SU-DHL-6 (cell line): ENCODE results near the gene APOM.

ENCODE experiments used
- H2AFZ ChIP-seq: fragments of 200-600 bp; sonication (generic); 2 replicates; pipeline ENCODE4 v1.6.1; 2014; ENCODE audit warnings: low read depth, mild to moderate bottlenecking, moderate library complexity, mixed read lengths, antibody characterized with exemption, low read length; ENCODE audit not compliant: severe bottlenecking
- H3F3A ChIP-seq: fragments of 200-600 bp; shearing (Covaris generic); 2 replicates; pipeline ENCODE4 v1.6.0; 2016; ENCODE audit warnings: antibody characterized with exemption, mild to moderate bottlenecking; ENCODE audit not compliant: insufficient read depth
- H3K27ac ChIP-seq: fragments of 200-600 bp; sonication (generic); 2 replicates; pipeline ENCODE4 v1.5.1; 2016; ENCODE audit warnings: low read depth, mild to moderate bottlenecking, low read length, moderate library complexity, mixed read lengths
- H3K27me3 ChIP-seq: fragments of 200-600 bp; sonication (generic), shearing (Covaris generic); 2 replicates; pipeline ENCODE4 v1.6.0; 2014; ENCODE audit warnings: mild to moderate bottlenecking, low read length
- H3K36me3 ChIP-seq: fragments of 200-600 bp; sonication (generic); 2 replicates; pipeline ENCODE4 v1.6.1; 2014; ENCODE audit warnings: mild to moderate bottlenecking, low read length, mixed read lengths
- H3K4me2 ChIP-seq: fragments of 300-600, 200-600 bp; shearing (Covaris generic), sonication (generic); 2 replicates; pipeline ENCODE4 v1.6.0; 2014; ENCODE audit warnings: low read length, low read depth, mild to moderate bottlenecking; ENCODE audit not compliant: poor library complexity, severe bottlenecking
- H3K4me3 ChIP-seq: fragments of 200-600 bp; sonication (generic); 2 replicates; pipeline ENCODE4 v1.5.1; 2014; ENCODE audit warnings: antibody characterized with exemption, low read length, mild to moderate bottlenecking, mixed read lengths; ENCODE audit not compliant: insufficient read depth, poor library complexity, severe bottlenecking
- H3K79me2 ChIP-seq: fragments of 200-600 bp; sonication (generic); 2 replicates; pipeline ENCODE4 v1.6.1; 2014; ENCODE audit warnings: mild to moderate bottlenecking, low read length, moderate library complexity; ENCODE audit not compliant: insufficient read depth
- H3K9ac ChIP-seq: fragments of 200-600 bp; sonication (generic); 2 replicates; pipeline ENCODE4 v1.7.0; 2014; ENCODE audit warnings: mild to moderate bottlenecking, low read length
- H3K9me2 ChIP-seq: fragments of 200-600 bp; sonication (generic); replicated peaks from 2 replicates; pipeline ENCODE4 v1.6.1; 2014; ENCODE audit warnings: low read length; ENCODE audit not compliant: insufficient read depth
- H3K9me3 ChIP-seq: fragments of 200-600 bp; sonication (generic); 2 replicates; pipeline ENCODE4 v1.6.1; 2014; ENCODE audit warnings: low read length, mixed read lengths; ENCODE audit not compliant: insufficient read depth
- H4K20me1 ChIP-seq: fragments of 200-600 bp; sonication (generic); 2 replicates; pipeline ENCODE4 v1.6.1; 2014; ENCODE audit warnings: low read depth, mild to moderate bottlenecking, antibody characterized with exemption, low read length, moderate library complexity, mixed read lengths
- EZH2phosphoT487 ChIP-seq: fragments of 200-600 bp; sonication (generic), shearing (Covaris generic); conservative IDR thresholded peaks from 2 replicates; pipeline ENCODE4 v1.6.1; 2018; ENCODE audit warnings: mild to moderate bottlenecking, antibody characterized with exemption, low read length, moderate library complexity, mixed read lengths
- TF ChIP-seq, protein P1 (sequence below): fragments of 200-600 bp; sonication (generic); IDR thresholded peaks from one replicate; pipeline ENCODE4 v1.5.1; 2017; ENCODE audit warnings: antibody characterized with exemption, mild to moderate bottlenecking, low read length, moderate library complexity; ENCODE audit not compliant: insufficient read depth, poor library complexity, severe bottlenecking

APOM gene

DNA sequence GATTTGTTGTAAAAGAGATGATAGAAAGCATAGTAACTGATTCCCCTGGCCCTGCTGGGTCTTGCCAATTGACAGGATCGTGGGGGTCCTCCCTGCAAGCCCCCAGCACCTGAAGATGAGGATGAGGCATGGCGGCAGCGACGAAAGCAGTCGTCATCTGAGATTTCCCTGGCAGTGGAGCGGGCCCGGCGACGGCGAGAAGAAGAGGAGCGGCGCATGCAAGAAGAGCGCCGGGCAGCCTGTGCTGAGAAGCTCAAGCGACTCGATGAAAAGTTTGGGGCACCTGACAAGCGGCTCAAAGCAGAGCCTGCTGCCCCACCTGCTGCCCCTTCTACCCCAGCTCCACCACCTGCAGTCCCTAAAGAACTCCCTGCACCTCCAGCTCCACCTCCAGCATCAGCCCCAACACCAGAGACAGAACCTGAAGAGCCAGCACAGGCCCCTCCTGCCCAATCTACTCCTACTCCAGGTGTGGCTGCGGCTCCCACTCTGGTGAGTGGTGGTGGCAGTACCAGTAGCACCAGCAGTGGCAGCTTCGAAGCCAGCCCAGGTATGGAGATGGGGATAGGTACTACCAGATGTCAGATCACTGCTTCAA is 27.9 kb upstream of the APOM start:
- no peaks in the 10 kb centered on the region for H3K27me3 ChIP-seq
- no peak overlapping the region for H3K9ac ChIP-seq
- H2AFZ ChIP-seq: no peak overlapping the region
- TF ChIP-seq, protein P1, sequence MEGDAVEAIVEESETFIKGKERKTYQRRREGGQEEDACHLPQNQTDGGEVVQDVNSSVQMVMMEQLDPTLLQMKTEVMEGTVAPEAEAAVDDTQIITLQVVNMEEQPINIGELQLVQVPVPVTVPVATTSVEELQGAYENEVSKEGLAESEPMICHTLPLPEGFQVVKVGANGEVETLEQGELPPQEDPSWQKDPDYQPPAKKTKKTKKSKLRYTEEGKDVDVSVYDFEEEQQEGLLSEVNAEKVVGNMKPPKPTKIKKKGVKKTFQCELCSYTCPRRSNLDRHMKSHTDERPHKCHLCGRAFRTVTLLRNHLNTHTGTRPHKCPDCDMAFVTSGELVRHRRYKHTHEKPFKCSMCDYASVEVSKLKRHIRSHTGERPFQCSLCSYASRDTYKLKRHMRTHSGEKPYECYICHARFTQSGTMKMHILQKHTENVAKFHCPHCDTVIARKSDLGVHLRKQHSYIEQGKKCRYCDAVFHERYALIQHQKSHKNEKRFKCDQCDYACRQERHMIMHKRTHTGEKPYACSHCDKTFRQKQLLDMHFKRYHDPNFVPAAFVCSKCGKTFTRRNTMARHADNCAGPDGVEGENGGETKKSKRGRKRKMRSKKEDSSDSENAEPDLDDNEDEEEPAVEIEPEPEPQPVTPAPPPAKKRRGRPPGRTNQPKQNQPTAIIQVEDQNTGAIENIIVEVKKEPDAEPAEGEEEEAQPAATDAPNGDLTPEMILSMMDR: no peak
- TF ChIP-seq EZH2phosphoT487: no peak
- H3K79me2 ChIP-seq: peaks cover 43% of the 10 kb centered on the region
- no peaks in the 10 kb centered on the region for H3K9me2 ChIP-seq
- H3K27ac ChIP-seq: no peak overlapping the region
- H3K9me3 ChIP-seq: no peaks in the 10 kb centered on the region
- H4K20me1 ChIP-seq: peaks cover 8% of the 10 kb centered on the region; the same call in 1 of the 2 replicates
- peaks cover 74% of the 10 kb centered on the region for H3K36me3 ChIP-seq
- peaks cover 5% of the 10 kb centered on the region; the same call in 1 of the 2 replicates for H3F3A ChIP-seq
- no peak overlapping the region for H3K4me3 ChIP-seq
- H3K4me2 ChIP-seq: no peak overlapping the region

DNA sequence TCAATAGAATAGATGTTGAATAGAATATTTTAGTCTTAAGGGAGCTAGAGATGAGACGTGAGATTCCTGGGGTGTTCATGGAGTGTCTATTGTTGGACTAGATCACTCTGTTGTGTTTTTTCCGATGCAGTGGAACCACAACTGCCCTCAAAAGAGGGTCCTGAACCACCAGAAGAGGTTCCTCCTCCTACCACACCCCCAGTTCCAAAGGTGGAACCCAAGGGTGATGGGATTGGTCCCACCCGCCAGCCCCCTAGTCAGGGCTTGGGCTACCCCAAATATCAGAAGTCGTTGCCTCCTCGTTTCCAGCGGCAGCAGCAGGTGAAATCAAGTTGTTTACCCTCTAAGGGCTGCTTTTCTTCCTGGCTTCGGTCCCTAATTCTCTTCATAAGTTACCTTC is 26.7 kb upstream of the APOM start:
- no peak overlapping the region for H3K27ac ChIP-seq
- H3K9me3 ChIP-seq: no peaks in the 10 kb centered on the region
- H3K27me3 ChIP-seq: no peaks in the 10 kb centered on the region
- H3K4me2 ChIP-seq: no peak overlapping the region
- no peaks in the 10 kb centered on the region; the same call in 1 of the 2 replicates for H4K20me1 ChIP-seq
- no peak overlapping the region for H3K9ac ChIP-seq
- no peak overlapping the region for H3K4me3 ChIP-seq
- peaks cover 30% of the 10 kb centered on the region for H3K79me2 ChIP-seq
- no peak overlapping the region for H2AFZ ChIP-seq
- no peaks in the 10 kb centered on the region for H3K9me2 ChIP-seq
- TF ChIP-seq, protein P1: no peak
- TF ChIP-seq EZH2phosphoT487: no peak
- H3K36me3 ChIP-seq: peaks cover 67% of the 10 kb centered on the region
- H3F3A ChIP-seq: peaks cover 7% of the 10 kb centered on the region; the same call in 1 of the 2 replicates

DNA sequence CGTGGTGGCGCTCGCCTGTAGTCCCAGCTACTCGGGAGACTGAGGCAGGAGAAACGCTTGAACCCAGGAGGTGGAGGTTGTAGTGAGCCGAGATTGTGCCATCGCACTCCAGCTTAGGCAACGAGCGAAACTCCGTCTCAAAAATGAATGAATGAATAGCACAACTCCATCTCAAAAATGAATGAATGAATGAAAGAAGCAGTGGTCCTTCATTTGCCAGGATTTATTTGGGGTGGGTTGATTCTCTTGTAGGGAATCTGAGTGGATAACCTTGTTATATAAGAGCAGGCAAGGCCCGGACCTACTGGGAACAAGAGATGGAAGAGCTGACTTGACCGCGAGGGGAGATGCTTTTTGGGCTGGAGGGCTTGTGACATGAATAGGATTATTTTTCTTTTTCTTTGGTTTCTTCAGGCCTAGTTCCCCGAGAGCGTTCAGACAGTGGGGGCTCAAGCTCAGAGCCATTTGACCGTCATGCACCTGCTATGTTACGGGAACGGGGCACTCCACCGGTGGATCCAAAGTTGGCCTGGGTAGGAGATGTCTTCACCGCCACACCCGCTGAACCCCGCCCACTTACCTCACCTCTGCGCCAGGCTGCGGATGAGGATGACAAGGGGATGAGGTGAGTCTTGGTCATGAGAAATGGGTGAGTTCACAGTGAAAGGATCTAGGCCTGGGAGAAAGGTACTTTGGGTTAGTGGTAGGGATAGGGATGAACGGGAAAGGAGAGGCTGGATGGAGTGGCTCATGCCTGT is 25.3 kb upstream of the APOM start:
- no peak overlapping the region for H2AFZ ChIP-seq
- H3K36me3 ChIP-seq: peaks cover 65% of the 10 kb centered on the region
- H3K4me3 ChIP-seq: no peak overlapping the region
- H3K9me2 ChIP-seq: no peaks in the 10 kb centered on the region
- H3K79me2 ChIP-seq: peaks cover 20% of the 10 kb centered on the region
- no peak overlapping the region for H3K9ac ChIP-seq
- H3K9me3 ChIP-seq: no peaks in the 10 kb centered on the region
- H3K4me2 ChIP-seq: no peak overlapping the region
- H3F3A ChIP-seq: peaks cover 21% of the 10 kb centered on the region; the same call in 1 of the 2 replicates
- no peaks in the 10 kb centered on the region; the same call in 1 of the 2 replicates for H4K20me1 ChIP-seq
- H3K27ac ChIP-seq: no peak overlapping the region
- TF ChIP-seq, protein P1: no peak
- TF ChIP-seq EZH2phosphoT487: no peak
- no peaks in the 10 kb centered on the region for H3K27me3 ChIP-seq
